Measurements from ENCODE around the gene RELA.

GRCh38 chr11:65625628-65626342, 36.9 kb downstream of the RELA start:
- no peak for TF ChIP-seq POLR2A (IDR thresholded peaks at IDR 0.05)
- TF ChIP-seq CTCF (IDR thresholded peaks at IDR 0.05), result peak; percentile 49 to 63 (median 58)

Data from esophagus squamous epithelium (tissue), 4 donors.